Activated naive CD8-positive, alpha-beta T cell (primary cell): Measurements from ENCODE around the gene PRKAB2.
A peak's percentile ranks its signal among the peaks of the same experiment; 100 is the strongest.
"Not testable (repeated sequence)": the region's sequence is repeated elsewhere in the genome, so short reads cannot be mapped to it uniquely, and the experiment has no call there.

ENCODE experiments used
- H3K27ac Mint-ChIP-seq: one replicate; pipeline ENCODE4 v1.8.0; 2021; ENCODE audit warnings: mixed read lengths
- H3K27me3 Mint-ChIP-seq: one replicate; pipeline ENCODE4 v1.8.0; 2021; ENCODE audit warnings: mixed read lengths
- H3K36me3 Mint-ChIP-seq: one replicate; pipeline ENCODE4 v1.8.0; 2021; ENCODE audit warnings: mixed read lengths
- H3K4me1 Mint-ChIP-seq: one replicate; pipeline ENCODE4 v1.8.0; 2021; ENCODE audit warnings: low read depth, mixed read lengths
- H3K4me3 Mint-ChIP-seq: one replicate; pipeline ENCODE4 v1.8.0; 2021; ENCODE audit warnings: mild to moderate bottlenecking, mixed read lengths
- H3K9me3 Mint-ChIP-seq: one replicate; pipeline ENCODE4 v1.8.0; 2021; ENCODE audit warnings: low read depth, mixed read lengths

PRKAB2 gene

GRCh38 chr1:147202576-147202975, 30.3 kb upstream of the PRKAB2 start:
- no peak overlapping the region for H3K4me3 Mint-ChIP-seq
- H3K9me3 Mint-ChIP-seq = no peaks in the 10 kb centered on the region
- H3K27ac Mint-ChIP-seq = no peak overlapping the region
- H3K4me1 Mint-ChIP-seq = no peaks in the 10 kb centered on the region
- H3K36me3 Mint-ChIP-seq = peaks cover 17% of the 10 kb centered on the region
- H3K27me3 Mint-ChIP-seq = no peaks in the 10 kb centered on the region

GRCh38 chr1:147201786-147202185, 29.5 kb upstream of the PRKAB2 start:
- no peak overlapping the region for H3K4me3 Mint-ChIP-seq
- H3K4me1 Mint-ChIP-seq = peaks cover under 1% of the 10 kb centered on the region
- H3K36me3 Mint-ChIP-seq = peaks cover 17% of the 10 kb centered on the region
- H3K9me3 Mint-ChIP-seq = no peaks in the 10 kb centered on the region
- no peak overlapping the region for H3K27ac Mint-ChIP-seq
- H3K27me3 Mint-ChIP-seq = no peaks in the 10 kb centered on the region

- no peaks in the 10 kb centered on the region for H3K9me3 Mint-ChIP-seq
- H3K4me1 Mint-ChIP-seq = peaks cover 3% of the 10 kb centered on the region
- H3K27ac Mint-ChIP-seq = no peak overlapping the region
- no peaks in the 10 kb centered on the region for H3K27me3 Mint-ChIP-seq
- H3K36me3 Mint-ChIP-seq = peaks cover 17% of the 10 kb centered on the region
- H3K4me3 Mint-ChIP-seq = no peak overlapping the region
Observed at GRCh38 chr1:147201276-147201675, 29.0 kb upstream of the PRKAB2 start.

- H3K27ac Mint-ChIP-seq, H3K9me3 Mint-ChIP-seq, H3K36me3 Mint-ChIP-seq: not testable (repeated sequence)
Observed at GRCh38 chr1:147197324-147197723, 25.1 kb upstream of the PRKAB2 start.

GRCh38 chr1:147189514-147189913, 17.2 kb upstream of the PRKAB2 start:
- no peaks in the 10 kb centered on the region for H3K27me3 Mint-ChIP-seq
- no peak overlapping the region for H3K27ac Mint-ChIP-seq

More at GRCh38 chr1:147197324-147197723, 25.1 kb upstream of the PRKAB2 start:
- H3K4me1 Mint-ChIP-seq, H3K4me3 Mint-ChIP-seq, H3K27me3 Mint-ChIP-seq: not testable (repeated sequence)

GRCh38 chr1:147185432-147185831, 13.2 kb upstream of the PRKAB2 start:
- H3K4me1 Mint-ChIP-seq = no peaks in the 10 kb centered on the region
- peaks cover 2% of the 10 kb centered on the region for H3K36me3 Mint-ChIP-seq
- no peaks in the 10 kb centered on the region for H3K27me3 Mint-ChIP-seq
- H3K9me3 Mint-ChIP-seq = no peaks in the 10 kb centered on the region
- H3K4me3 Mint-ChIP-seq = no peak overlapping the region
- no peak overlapping the region for H3K27ac Mint-ChIP-seq

More at GRCh38 chr1:147189514-147189913, 17.2 kb upstream of the PRKAB2 start:
- H3K9me3 Mint-ChIP-seq = no peaks in the 10 kb centered on the region
- H3K4me1 Mint-ChIP-seq = no peaks in the 10 kb centered on the region
- H3K36me3 Mint-ChIP-seq = peaks cover 5% of the 10 kb centered on the region
- H3K4me3 Mint-ChIP-seq = no peak overlapping the region

GRCh38 chr1:147177611-147178380, 5.5 kb upstream of the PRKAB2 start:
- no peaks in the 10 kb centered on the region for H3K27me3 Mint-ChIP-seq
- peaks cover 17% of the 10 kb centered on the region for H3K4me1 Mint-ChIP-seq
- H3K9me3 Mint-ChIP-seq = peaks cover 10% of the 10 kb centered on the region
- peaks cover 22% of the 10 kb centered on the region for H3K36me3 Mint-ChIP-seq
- peak overlapping the region; percentile 1 for H3K4me3 Mint-ChIP-seq
- H3K27ac Mint-ChIP-seq = no peak overlapping the region

- Mint-ChIP-seq H3K27me3 (no peaks in the 10 kb centered on the region), H3K9me3 (no peaks in the 10 kb centered on the region), H3K4me3 (peak overlapping the region; percentile 92), H3K27ac (peak overlapping the region; percentile 64), H3K4me1 (peaks cover 45% of the 10 kb centered on the region), H3K36me3 (peaks cover 15% of the 10 kb centered on the region)
Observed at GRCh38 chr1:147171399-147172167, 687 bp downstream of the PRKAB2 start.

- Mint-ChIP-seq H3K36me3 (peaks cover 10% of the 10 kb centered on the region), H3K4me1 (peaks cover 44% of the 10 kb centered on the region), H3K27ac (peak overlapping the region; percentile 46), H3K9me3 (no peaks in the 10 kb centered on the region), H3K4me3 (peak overlapping the region; percentile 92), H3K27me3 (no peaks in the 10 kb centered on the region)
Observed at GRCh38 chr1:147169840-147170674, 2.2 kb downstream of the PRKAB2 start.

- no peak overlapping the region for H3K27ac Mint-ChIP-seq
- H3K27me3 Mint-ChIP-seq = no peaks in the 10 kb centered on the region
- peaks cover 43% of the 10 kb centered on the region for H3K4me1 Mint-ChIP-seq
- H3K9me3 Mint-ChIP-seq = no peaks in the 10 kb centered on the region
- peak overlapping the region; percentile 23 for H3K4me3 Mint-ChIP-seq
- peaks cover 7% of the 10 kb centered on the region for H3K36me3 Mint-ChIP-seq
Observed at GRCh38 chr1:147169171-147169570, 3.1 kb downstream of the PRKAB2 start.

- no peaks in the 10 kb centered on the region for H3K9me3 Mint-ChIP-seq
- peaks cover 40% of the 10 kb centered on the region for H3K4me1 Mint-ChIP-seq
- no peak overlapping the region for H3K27ac Mint-ChIP-seq
- peaks cover 6% of the 10 kb centered on the region for H3K36me3 Mint-ChIP-seq
- H3K4me3 Mint-ChIP-seq = no peak overlapping the region
- no peaks in the 10 kb centered on the region for H3K27me3 Mint-ChIP-seq
Observed at GRCh38 chr1:147168626-147169058, 3.6 kb downstream of the PRKAB2 start.

GRCh38 chr1:147167365-147167764, 4.9 kb downstream of the PRKAB2 start:
- no peaks in the 10 kb centered on the region for H3K9me3 Mint-ChIP-seq
- peaks cover 3% of the 10 kb centered on the region for H3K36me3 Mint-ChIP-seq
- H3K4me3 Mint-ChIP-seq = no peak overlapping the region
- no peak overlapping the region for H3K27ac Mint-ChIP-seq
- H3K4me1 Mint-ChIP-seq = peaks cover 29% of the 10 kb centered on the region
- no peaks in the 10 kb centered on the region for H3K27me3 Mint-ChIP-seq

GRCh38 chr1:147163019-147163418, 9.3 kb downstream of the PRKAB2 start:
- Mint-ChIP-seq H3K36me3 (peaks cover 13% of the 10 kb centered on the region), H3K4me1 (peaks cover under 1% of the 10 kb centered on the region), H3K27ac (no peak overlapping the region), H3K9me3 (no peaks in the 10 kb centered on the region), H3K4me3 (no peak overlapping the region), H3K27me3 (no peaks in the 10 kb centered on the region)

GRCh38 chr1:147162093-147162492, 10.2 kb downstream of the PRKAB2 start:
- Mint-ChIP-seq H3K36me3 (peaks cover 19% of the 10 kb centered on the region), H3K27me3 (no peaks in the 10 kb centered on the region), H3K4me3 (no peak overlapping the region), H3K9me3 (no peaks in the 10 kb centered on the region), H3K4me1 (no peaks in the 10 kb centered on the region), H3K27ac (no peak overlapping the region)

- H3K27ac Mint-ChIP-seq, H3K4me1 Mint-ChIP-seq, H3K4me3 Mint-ChIP-seq, H3K27me3 Mint-ChIP-seq, H3K9me3 Mint-ChIP-seq: not testable (repeated sequence)
- peaks cover 22% of the 10 kb centered on the region for H3K36me3 Mint-ChIP-seq
Observed at GRCh38 chr1:147157116-147157515, 15.2 kb downstream of the PRKAB2 start.
